Stimulated activated CD8-positive, alpha-beta memory T cell treated with anti-CD3 and anti-CD28 coated beads, Interleukin-12 subunit alpha, Interleukin-12 subunit beta, amount 100 ng/mL, for 24 hours (primary cell): ENCODE measurements around the gene CIBAR2.
A peak's percentile ranks its signal among the peaks of the same experiment; 100 is the strongest.
"Not testable (repeated sequence)": the region's sequence is repeated elsewhere in the genome, so short reads cannot be mapped to it uniquely, and the experiment has no call there.

Source experiments
- DNase-seq: peaks from one replicate; pipeline ENCODE4 v3.0.0-alpha.2; 2020; ENCODE audit errors: extremely low read depth

The CIBAR2 gene

DNA sequence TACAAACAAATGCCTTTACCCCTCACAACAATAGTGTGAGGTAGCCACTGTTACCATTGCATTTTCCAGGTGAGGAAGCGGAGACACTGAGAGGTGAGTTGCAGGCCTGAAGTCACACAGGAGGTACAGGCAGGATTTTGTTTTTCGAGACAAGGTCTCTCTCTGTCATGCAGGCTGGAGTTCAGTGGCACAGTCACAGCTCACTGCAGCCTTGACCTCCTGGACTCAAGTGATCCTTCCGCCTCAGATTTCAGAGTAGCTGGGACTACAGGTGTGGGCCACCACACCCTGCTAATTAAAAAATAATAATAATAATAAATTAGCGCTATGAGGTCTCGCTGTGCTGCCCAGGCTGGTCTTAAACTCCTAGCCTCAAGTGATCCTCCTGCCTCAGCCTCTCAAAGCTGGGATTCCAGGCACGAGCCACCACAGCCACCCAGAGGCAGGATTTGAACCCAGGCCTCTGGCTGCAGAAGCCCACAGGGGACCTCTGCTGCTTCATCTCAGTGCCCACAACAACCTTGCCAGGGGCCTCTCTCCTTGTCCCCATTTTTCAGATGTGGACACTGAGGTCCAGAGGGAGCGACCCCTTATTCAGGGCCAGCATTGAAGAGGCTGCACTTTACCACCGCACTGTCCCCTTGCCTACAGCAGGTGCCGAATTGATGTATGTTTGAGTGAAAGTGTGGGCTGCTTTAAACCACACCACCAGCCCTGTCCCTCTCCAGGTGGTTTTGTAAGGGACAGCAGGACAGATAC lies 16.0 kb upstream of the CIBAR2 start:
- no peak for DNase-seq

- no peak for DNase-seq
These were observed 15.1 kb upstream of the CIBAR2 start for GRCh38 chr16:85127379-85127723.

DNA sequence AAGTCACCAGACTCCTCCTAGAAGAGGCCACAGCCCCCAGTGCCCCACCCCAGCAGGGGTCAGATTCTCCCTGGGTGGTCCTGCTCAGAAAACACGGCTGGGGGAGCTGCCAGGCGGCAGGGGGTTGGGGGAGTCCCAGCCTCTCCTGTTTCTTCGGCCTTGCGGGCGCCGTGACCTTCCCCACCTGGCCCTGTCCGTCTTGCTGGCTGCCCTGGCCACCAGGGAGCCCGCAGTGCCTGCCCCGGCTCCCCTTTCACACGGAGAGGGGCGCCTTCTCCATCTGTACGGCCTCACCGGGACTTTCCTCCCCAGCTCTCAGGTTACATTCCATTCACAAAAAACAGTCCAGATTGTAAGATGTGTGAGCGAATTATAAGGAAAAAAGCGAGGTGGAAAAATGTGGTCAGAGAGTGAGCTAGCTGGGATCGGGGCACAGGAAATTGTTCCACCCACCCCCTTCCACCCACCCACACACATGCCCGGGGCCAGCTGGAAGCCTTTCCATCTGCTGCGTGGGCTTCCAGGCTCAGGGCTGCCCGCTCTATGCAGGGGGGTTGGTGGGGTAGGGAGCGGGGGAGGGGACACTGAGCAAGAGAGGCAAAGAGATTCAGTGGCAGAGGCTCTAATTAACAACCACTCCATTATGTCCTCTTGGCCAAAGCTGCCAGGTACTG lies 14.6 kb upstream of the CIBAR2 start:
- DNase-seq: no peak

- DNase-seq: no peak
These were observed 14.1 kb upstream of the CIBAR2 start for GRCh38 chr16:85126394-85126704.

DNA sequence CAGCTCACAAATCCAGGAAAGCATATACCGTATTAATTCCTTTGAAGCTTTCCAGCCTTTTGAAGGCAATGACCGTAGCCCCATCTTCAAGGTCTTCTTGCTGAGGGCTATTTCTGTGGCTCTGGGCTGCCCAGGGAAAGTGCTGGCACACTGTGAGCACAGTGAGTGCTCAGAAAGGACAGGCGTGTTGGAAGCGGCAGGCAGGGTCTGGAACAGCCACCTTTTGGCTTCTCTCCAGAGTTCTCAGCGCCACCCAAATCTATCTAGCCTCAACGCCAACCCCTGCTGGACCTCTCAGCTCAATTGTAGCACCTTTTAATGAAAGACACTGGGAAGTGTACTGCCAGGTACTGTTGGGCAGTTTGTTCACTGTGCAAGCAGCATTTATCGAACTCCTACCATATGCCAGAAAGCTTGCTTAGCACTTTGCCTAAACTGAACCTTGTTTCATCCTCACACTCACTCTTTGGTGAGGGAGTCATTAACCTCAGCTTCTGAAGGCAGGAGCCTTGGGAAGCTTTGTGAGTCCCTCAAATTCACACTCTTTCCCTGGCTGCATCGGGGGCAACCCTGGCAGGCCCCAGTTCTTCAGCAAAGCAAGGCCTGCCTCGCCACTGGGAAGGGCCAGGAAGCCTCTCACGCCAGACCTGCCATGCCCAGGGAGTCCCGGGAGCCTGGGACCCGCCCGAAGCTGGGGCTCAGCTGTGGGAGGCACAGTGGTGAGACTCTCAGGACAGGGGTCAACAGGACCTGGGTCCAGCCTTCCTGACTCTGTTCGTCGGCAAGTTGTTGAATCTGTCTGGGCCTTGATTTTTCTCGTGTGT lies 13.5 kb upstream of the CIBAR2 start:
- no peak for DNase-seq

GRCh38 chr16:85124636-85125346 lies 12.5 kb upstream of the CIBAR2 start:
- no peak for DNase-seq

DNA sequence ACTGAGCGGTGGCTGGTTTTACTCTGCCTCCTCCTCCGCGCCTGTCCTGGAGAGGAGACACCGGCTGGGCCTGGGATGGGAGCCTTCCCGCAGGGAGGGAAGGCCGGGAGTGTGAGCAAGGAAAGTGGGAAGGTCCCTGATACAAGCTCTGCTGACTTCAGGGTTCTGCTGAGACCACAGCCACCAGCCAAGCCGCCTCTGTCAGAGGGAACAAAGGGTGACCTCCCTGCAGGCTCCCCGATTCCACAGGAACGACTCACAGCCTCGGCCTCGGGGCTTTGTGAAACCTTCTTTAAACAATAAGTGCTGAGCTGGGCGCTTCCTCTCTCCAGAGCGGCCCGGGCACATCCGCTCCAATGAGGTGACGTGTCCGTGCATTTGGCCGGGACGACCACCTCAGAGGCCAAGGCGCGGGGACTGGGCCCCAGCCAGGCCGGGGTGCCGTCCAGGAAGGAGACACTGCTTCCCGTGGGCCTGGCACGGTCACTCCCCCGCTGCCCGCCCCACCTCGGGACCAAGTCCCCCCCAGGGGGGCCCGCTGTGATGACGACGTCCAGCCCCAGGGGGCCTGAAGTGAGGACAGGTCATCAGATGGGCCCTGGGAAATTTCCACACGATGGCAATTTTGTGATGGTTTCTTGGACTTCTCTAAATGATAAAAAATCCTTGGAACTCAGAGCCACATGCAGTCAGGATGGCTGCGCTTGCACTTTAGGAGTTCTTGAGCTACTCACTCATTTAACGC lies 11.8 kb upstream of the CIBAR2 start:
- no peak for DNase-seq

DNA sequence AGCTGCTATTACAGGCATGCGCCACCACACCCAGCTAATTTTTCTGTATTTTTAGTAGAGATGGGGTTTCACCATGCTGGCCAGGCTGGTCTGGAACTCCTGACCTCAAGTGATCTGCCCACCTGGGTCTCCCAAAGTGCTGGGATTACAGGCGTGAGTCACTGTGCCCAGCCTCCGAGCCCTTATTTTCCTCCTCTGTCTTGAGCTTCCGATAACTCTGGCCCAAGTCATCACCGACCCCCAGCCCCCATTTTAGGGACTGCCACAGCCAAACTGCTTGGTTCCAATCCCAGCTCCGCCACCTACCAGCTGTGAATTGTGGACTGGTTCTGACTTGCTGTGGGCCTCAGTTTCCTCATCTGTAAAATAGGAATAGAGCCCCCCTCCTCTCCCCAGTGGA lies 11.2 kb upstream of the CIBAR2 start:
- not testable (repeated sequence) for DNase-seq

GRCh38 chr16:85120006-85120340 lies 7.7 kb upstream of the CIBAR2 start:
- no peak for DNase-seq

- no peak for DNase-seq
These were observed 5.1 kb upstream of the CIBAR2 start for GRCh38 chr16:85117418-85117817.

GRCh38 chr16:85114909-85115567 lies 2.8 kb upstream of the CIBAR2 start:
- peak; percentile 58 for DNase-seq

DNA sequence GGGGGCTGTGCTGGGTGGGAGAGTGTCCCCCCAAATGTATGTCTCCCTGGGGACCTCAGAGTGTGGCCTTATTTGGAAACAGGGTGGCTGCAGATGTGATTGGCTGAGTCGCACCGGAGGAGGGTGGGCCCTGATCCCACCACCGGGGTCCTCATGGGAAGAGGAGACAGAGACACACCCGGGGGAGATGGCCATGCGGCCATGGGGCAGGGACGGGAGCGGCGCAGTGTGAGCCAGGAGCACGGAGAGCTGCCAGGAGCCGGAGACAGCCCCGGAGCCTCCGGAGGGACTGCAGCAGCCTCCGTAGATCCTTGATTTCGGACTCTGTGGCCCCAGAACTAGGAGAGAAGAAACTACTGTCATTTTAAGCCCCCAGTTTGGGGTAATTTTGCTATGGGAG lies 1.6 kb upstream of the CIBAR2 start:
- DNase-seq: no peak

GRCh38 chr16:85113168-85113733 lies 979 bp upstream of the CIBAR2 start:
- no peak for DNase-seq

- no peak for DNase-seq
These were observed 1.1 kb downstream of the CIBAR2 start for GRCh38 chr16:85111184-85111583.

- DNase-seq: no peak
These were observed 2.2 kb downstream of the CIBAR2 start for GRCh38 chr16:85110105-85110504.

DNA sequence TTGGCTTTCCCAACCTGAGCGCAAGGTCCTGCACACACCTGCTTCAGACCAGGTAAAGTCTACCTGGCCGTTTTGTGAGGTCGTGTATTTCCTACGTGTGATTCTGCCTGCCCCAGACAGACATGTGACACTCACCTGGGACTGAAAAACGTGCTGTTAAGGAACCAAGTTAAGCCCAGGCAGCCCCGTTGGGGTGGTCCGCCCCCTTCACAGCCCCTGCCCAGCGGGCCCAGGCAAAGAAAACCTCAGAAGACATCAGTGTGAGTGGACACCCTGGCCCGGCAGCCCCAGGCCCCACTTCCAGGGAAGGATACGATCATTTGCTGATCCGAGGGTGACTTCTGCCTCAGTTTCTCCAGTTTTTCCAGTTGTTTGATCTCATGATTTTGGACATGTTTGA lies 4.7 kb downstream of the CIBAR2 start:
- DNase-seq: no peak

DNA sequence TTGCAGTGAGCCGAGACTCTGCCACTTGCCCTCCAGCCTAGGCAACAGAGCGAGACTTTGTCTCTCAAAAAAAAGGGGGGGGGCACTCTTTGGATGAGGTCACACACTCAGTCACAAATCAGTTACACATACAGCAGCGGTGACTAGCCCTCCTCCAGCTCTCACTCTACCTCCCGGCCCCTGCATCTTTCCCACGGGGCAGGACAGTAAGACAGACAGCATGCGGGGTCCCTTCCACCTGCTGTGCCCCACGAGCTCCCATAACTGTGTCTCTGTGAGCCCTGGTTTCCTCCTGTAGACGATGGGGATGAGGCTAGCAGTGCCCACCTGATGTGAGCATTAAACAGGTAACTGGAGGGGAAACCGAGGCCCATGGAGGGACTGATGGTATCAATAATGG lies 5.2 kb downstream of the CIBAR2 start:
- DNase-seq: no peak

- DNase-seq: no peak
These were observed 6.8 kb downstream of the CIBAR2 start for GRCh38 chr16:85105475-85105874.

DNA sequence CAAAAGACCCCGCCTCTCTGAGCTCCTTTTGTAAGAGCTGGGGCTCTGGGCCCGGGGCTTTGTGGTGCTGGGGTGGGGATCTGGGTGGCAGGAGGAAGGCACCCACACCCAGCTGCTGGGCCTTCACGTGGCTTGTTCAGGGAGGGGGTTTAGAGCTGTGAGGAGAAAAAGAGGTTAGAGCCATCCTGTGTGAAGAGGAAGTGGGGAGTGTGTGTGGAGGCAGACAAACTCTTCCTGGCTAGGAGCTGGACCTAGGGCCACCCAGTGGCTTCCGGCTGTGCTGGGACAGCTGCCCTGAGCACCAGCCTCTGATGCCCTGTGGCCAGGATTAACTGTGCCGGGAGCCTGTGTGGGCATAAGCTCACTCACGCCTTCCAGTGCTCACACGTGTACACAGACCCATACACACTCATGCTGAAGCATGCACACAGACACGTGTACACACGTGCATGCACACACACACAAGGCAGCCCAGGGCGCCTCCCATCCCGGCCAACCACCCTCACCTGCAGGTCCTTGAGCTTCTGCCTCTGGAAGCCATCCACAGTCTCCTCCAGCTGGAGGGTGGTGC lies 7.4 kb downstream of the CIBAR2 start:
- no peak for DNase-seq

- no peak for DNase-seq
These were observed 8.1 kb downstream of the CIBAR2 start for GRCh38 chr16:85104147-85104546.
